Stomach (tissue), 9 donors: ENCODE data around the gene CD68. TPM values are rescaled to one million over a fixed set of nuclear protein-coding genes. Genes with fewer than 3 reads are reported as not detected.
A peak's percentile ranks its signal among the peaks of the same experiment; 100 is the strongest.

Source experiments
- DNase-seq, 2 donors: peaks; one replicate each; pipeline versions ENCODE4 v3.0.0 to v3.0.0-alpha.2; 2013 to 2019
- H3K27ac ChIP-seq, 5 donors: fragments of 200-600 bp in 4 of 5; sonication (generic) in 4 of 5; one replicate each; pipeline ENCODE4 v1.5.1; 2013 to 2019; ENCODE audit warnings: mild to moderate bottlenecking in 1 of 5, moderate library complexity in 1 of 5
- H3K27me3 ChIP-seq, 3 donors: fragments of 200-600 bp; sonication (generic); one replicate each; pipeline ENCODE4 v1.5.1; 2017 to 2019; ENCODE audit warnings: mixed run types in 1 of 3
- H3K36me3 ChIP-seq, 4 donors: fragments of 200-600 bp; sonication (generic); 1 replicate in 3 of 4; 2 replicates in 1 of 4; pipeline ENCODE4 v1.5.1; 2016 to 2019
- H3K4me1 ChIP-seq, 4 donors: fragments of 200-600 bp; sonication (generic); one replicate each; pipeline ENCODE4 v1.5.1; 2016 to 2019
- H3K4me3 ChIP-seq, 4 donors: fragments of 200-600 bp; sonication (generic) in 3 of 4; one replicate each; pipeline ENCODE4 v1.5.1; 2016 to 2019; ENCODE audit warnings: mild to moderate bottlenecking in 1 of 4
- H3K9me3 ChIP-seq, 4 donors: fragments of 200-600 bp; sonication (generic); one replicate each; pipeline ENCODE4 v1.5.1; 2016 to 2019
- EP300 ChIP-seq: sonication (generic); formaldehyde crosslinking; IDR thresholded peaks from one replicate; pipeline ENCODE4 v1.6.1; 2017; ENCODE audit warnings: antibody characterized with exemption
- POLR2A ChIP-seq, 4 donors: fragments of 450-650 bp; IDR thresholded peaks; one replicate each; pipeline ENCODE4 v1.6.1; 2016; ENCODE audit warnings: antibody characterized with exemption in 4 of 4, control low read depth in 2 of 4, mild to moderate bottlenecking in 1 of 4, moderate library complexity in 1 of 4
- POLR2AphosphoS5 ChIP-seq, 3 donors: sonication (generic); formaldehyde crosslinking; IDR thresholded peaks; one replicate each; pipeline ENCODE4 v1.6.1; 2016; ENCODE audit warnings: antibody characterized with exemption in 3 of 3
- WGBS, 5 donors: extraction: QIAGEN DNeasy Blood & Tissue Kit in 3 of 5; methylation state at CpG; one replicate each; pipeline versions ENCODE4 v1.1.5 to v1.1.7; 2013 to 2018; 5-methylcytosine and 5-hydroxymethylcytosine counted together
- intact Hi-C: fragments of 100-400 bp; cut with DNase I; formaldehyde crosslinking; loops from one replicate; pipeline ENCODE4 v1.15.1; 2023; ENCODE audit warnings: low total_unique reads
- polyA plus RNA-seq, 3 donors: library from polyadenylated mRNA; stranded (reverse); fragments of 200-250 nt; gene quantifications; one replicate each; pipeline ENCODE4 v1.2.3, GENCODE V29; 2013
- total RNA-seq, 5 donors: library from RNA; depleted of rRNA; stranded (reverse); fragments of >200 nt; gene quantifications; one replicate each; pipeline versions ENCODE4 v1.1.0 to v1.2.3, GENCODE V29; 2014 to 2016
- TF ChIP-seq, protein P1 (sequence below), 7 experiments: fragments of 450-650 bp in 4 of 7; fragments of 200-600 bp in 3 of 7; sonication (generic) in 3 of 7; IDR thresholded peaks; one replicate each; pipeline ENCODE4 v1.5.1; 2016 to 2019; ENCODE audit warnings: antibody characterized with exemption in 7 of 7, control low read depth in 2 of 7, mild to moderate bottlenecking in 1 of 7
- donor health status: healthy with polysubstance abuse.
- donor health status: Bipolar disorder and iron deficiency.
- donor health status: healthy.

CD68 gene
- total and polyA plus RNA-seq, 8 donors = 11.1 to 39.6 (median 14.8) TPM

DNA sequence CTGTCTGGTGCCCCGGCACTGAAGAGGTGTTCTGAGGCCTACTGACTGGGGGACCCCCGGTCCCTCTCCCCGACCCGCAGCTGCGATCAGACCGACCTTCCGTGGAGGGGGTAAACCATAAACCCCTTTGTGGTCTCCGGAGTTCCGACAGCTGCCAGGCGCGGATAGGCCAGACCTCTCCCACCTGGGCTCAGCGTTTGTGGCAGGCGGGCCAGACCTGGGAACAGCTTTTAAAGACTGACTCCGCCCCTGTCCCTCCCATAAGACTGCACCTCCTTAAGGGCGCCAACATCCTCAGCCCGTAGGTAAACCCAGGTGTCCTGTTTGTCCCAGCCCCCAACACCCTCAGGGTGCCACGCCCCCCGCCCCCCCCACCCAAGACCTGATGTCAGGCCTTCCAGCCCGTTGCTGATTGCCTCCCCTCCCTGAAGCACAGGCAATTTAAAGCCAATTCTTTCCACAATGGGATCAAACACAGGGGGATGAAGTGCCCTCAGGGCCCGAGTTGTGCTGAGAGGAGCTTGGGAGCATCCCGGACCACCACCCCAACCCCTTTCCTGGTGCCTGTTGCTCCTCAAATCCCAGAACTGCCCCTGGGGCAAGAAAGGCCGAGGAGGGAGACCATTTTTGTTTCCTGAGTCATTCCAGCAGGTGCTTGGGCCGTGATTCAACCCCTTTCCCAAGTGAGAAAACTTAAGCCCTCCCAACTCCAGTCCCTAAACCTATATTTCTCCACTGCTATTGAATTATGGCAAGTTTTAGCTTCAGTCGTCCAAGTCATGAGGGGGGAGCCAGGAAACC lies 10.7 kb downstream of the CD68 start, which contains the start of gene SOX15:
TSS of gene SOX15 (minus strand) at position 204 of the 801 bp plus-strand sequence. CDS start 418 bp downstream, outside the sequence.
- H3K9me3 ChIP-seq = no peaks in the 10 kb centered on the region
- intact Hi-C loops = no loop called here
- H3K4me1 ChIP-seq = peaks cover 15 to 57% (median 45%) of the 10 kb centered on the region in 4 donors
- peak within 1 kb of the TSS; percentile 10 to 83 (median 59) for H3K27ac ChIP-seq
- TF ChIP-seq EP300 (no peak), POLR2A (IDR thresholded peaks at IDR 0.05) (no peak), POLR2AphosphoS5 (IDR thresholded peaks at IDR 0.05) (no peak)
- TF ChIP-seq, protein P1, sequence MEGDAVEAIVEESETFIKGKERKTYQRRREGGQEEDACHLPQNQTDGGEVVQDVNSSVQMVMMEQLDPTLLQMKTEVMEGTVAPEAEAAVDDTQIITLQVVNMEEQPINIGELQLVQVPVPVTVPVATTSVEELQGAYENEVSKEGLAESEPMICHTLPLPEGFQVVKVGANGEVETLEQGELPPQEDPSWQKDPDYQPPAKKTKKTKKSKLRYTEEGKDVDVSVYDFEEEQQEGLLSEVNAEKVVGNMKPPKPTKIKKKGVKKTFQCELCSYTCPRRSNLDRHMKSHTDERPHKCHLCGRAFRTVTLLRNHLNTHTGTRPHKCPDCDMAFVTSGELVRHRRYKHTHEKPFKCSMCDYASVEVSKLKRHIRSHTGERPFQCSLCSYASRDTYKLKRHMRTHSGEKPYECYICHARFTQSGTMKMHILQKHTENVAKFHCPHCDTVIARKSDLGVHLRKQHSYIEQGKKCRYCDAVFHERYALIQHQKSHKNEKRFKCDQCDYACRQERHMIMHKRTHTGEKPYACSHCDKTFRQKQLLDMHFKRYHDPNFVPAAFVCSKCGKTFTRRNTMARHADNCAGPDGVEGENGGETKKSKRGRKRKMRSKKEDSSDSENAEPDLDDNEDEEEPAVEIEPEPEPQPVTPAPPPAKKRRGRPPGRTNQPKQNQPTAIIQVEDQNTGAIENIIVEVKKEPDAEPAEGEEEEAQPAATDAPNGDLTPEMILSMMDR (IDR thresholded peaks at IDR 0.05) = no peak
- peak within 1 kb of the TSS; percentile 38 to 55 (median 44) for H3K4me3 ChIP-seq
- peak in 1 of 2 donors; percentile 55 for DNase-seq
- H3K36me3 ChIP-seq = peaks cover 41 to 89% (median 76%) of the 10 kb centered on the region in 4 donors
- WGBS, 5 donors = 60 to 70% (median 61%) methylated on average over 19 to 24 of the region's 24 CpGs
- H3K27me3 ChIP-seq = no peaks in the 10 kb centered on the region

DNA sequence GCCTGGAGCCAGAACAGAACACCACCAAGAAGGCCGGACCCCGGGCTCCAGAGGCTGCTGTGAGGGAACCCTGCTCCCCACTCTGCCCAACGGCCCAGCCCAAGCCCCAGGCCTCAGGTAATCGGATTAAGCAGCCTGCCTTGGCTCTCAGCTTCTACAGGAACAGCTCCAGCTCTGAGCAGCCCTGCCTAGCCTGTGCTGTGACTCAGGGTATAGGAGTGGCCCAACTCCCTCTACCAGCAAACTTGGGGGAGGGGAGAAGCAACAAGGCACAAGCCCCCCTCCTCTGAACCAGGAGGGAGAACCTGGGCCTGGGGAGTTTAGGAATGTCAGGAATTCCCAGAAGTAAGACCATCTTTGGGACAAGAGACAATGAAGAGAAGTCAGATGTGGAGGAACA lies 11.3 kb downstream of the CD68 start:
- no peak for TF ChIP-seq POLR2AphosphoS5 (IDR thresholded peaks at IDR 0.05)
- no peak for TF ChIP-seq POLR2A (IDR thresholded peaks at IDR 0.05)
- TF ChIP-seq, protein P1 (IDR thresholded peaks at IDR 0.05) = no peak
- TF ChIP-seq EP300 = no peak
- Histone ChIP-seq H3K27ac (peak overlapping the region in 1 of 5 donors; percentile 10), H3K27me3 (no peaks in the 10 kb centered on the region), H3K4me3 (no peak overlapping the region), H3K9me3 (no peaks in the 10 kb centered on the region), H3K36me3 (peaks cover 47 to 96% (median 83%) of the 10 kb centered on the region in 4 donors), H3K4me1 (peaks cover 14 to 50% (median 38%) of the 10 kb centered on the region in 4 donors)
- WGBS, 5 donors = 72 to 86% (median 76%) methylated on average over 4 of the region's 4 CpGs
- DNase-seq = no peak
- intact Hi-C loops = no loop called here

DNA sequence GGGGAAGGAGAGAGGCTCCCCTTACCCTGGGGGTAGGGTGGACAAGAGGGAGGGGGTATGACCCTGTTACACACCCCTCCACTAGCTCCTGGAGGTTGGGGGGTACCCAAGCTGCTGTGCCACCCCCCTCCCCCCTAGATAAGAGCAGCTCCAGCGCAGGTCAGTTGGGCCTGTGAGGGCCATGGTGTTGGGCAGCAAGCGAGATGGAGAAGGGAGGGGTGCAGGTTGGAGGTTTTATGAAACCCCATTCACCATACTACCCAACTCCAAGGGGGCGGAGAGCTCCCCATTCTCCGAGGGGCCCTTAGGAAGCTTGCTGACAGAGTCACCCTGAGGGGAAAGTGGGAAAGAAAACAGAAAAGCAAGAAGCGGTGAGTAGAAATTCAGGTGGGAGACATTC lies 12.2 kb downstream of the CD68 start:
- Histone ChIP-seq H3K36me3 (peaks cover 56 to 96% (median 88%) of the 10 kb centered on the region in 4 donors), H3K4me1 (peaks cover 14 to 42% (median 31%) of the 10 kb centered on the region in 4 donors), H3K9me3 (no peaks in the 10 kb centered on the region), H3K27me3 (no peaks in the 10 kb centered on the region), H3K4me3 (no peak overlapping the region), H3K27ac (no peak overlapping the region)
- no peak for TF ChIP-seq EP300
- no peak for TF ChIP-seq POLR2AphosphoS5 (IDR thresholded peaks at IDR 0.05)
- TF ChIP-seq, protein P1 (IDR thresholded peaks at IDR 0.05) = no peak
- no peak for TF ChIP-seq POLR2A (IDR thresholded peaks at IDR 0.05)
- no peak for DNase-seq
- WGBS, 5 donors = 82 to 95% (median 88%) methylated on average over 5 of the region's 5 CpGs
- intact Hi-C loops = no loop called here

DNA sequence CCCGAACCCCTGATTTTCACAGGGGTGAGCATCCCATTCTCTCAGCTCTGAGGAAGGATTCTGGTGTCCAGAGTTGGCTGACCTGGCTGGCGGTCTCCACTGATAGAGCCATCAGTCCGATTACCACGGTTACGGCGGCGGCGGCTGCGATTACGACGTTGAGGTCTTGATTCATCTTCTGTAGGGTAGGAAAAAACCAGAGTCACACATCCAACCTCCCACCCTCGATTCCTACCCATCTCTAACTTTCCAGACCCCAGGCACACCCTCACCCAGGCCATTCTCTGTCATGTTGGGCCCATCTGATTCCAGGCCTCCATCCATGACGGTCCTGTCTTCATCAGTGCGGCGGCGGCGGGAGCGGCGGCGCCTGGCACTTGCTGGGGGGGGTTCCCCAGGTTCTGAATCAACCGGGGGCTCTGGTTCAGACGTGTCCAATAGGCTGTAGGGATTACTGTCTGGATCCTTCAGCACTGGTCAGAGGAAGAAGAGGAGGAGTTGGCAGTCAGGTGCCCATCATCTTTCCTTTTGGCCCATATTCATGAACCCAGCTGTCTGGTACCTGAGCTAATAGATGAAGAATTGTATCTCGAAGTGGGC lies 13.1 kb downstream of the CD68 start:
- intact Hi-C loops = no loop called here
- Histone ChIP-seq H3K27me3 (no peaks in the 10 kb centered on the region), H3K27ac (no peak overlapping the region), H3K9me3 (no peaks in the 10 kb centered on the region), H3K4me3 (no peak overlapping the region), H3K36me3 (peaks cover 65 to 96% (median 88%) of the 10 kb centered on the region in 4 donors), H3K4me1 (peaks cover 14 to 32% (median 24%) of the 10 kb centered on the region in 4 donors)
- TF ChIP-seq, protein P1 (IDR thresholded peaks at IDR 0.05) = no peak
- TF ChIP-seq EP300 = no peak
- no peak for DNase-seq
- 90 to 92% (median 92%) methylated on average over 21 to 23 of the region's 23 CpGs for WGBS, 5 donors
